H9 (cell line): ENCODE results near the gene MYO18A. TPM values are rescaled to one million over a fixed set of nuclear protein-coding genes. Genes with fewer than 3 reads are reported as not detected.

Experiments used
- DNase-seq: peaks from one replicate; pipeline ENCODE4 v3.0.0-alpha.2; 2017
- H2AFZ ChIP-seq: one replicate; pipeline ENCODE4 v1.6.1; 2013; ENCODE audit warnings: mild to moderate bottlenecking, low read length, control low read depth, moderate library complexity
- H2AK5ac ChIP-seq: 2 replicates; pipeline ENCODE4 v1.6.1; 2013; ENCODE audit warnings: low read length, control low read depth, mixed read lengths; ENCODE audit not compliant: insufficient read length
- H2BK120ac ChIP-seq: one replicate; pipeline ENCODE4 v1.6.1; 2013; ENCODE audit warnings: low read depth, mild to moderate bottlenecking, low read length, control low read depth, inconsistent platforms; ENCODE audit not compliant: poor library complexity, severe bottlenecking
- H2BK12ac ChIP-seq: 2 replicates; pipeline ENCODE4 v1.6.1; 2013; ENCODE audit warnings: low read length, control low read depth, mixed read lengths, low read depth; ENCODE audit not compliant: insufficient read length
- H2BK15ac ChIP-seq: 2 replicates; pipeline ENCODE4 v1.6.1; 2013; ENCODE audit warnings: low read depth, low read length, control low read depth
- H2BK20ac ChIP-seq: one replicate; pipeline ENCODE4 v1.6.1; 2013; ENCODE audit warnings: low read depth, mild to moderate bottlenecking, low read length, control low read depth, inconsistent platforms; ENCODE audit not compliant: poor library complexity, severe bottlenecking
- H2BK5ac ChIP-seq: 2 replicates; pipeline ENCODE4 v1.6.1; 2013; ENCODE audit warnings: low read length, control low read depth, mixed read lengths; ENCODE audit not compliant: insufficient read length
- H3K14ac ChIP-seq: 2 replicates; pipeline ENCODE4 v1.6.1; 2013; ENCODE audit warnings: low read length, control low read depth; ENCODE audit not compliant: insufficient read depth
- H3K18ac ChIP-seq: 2 replicates; pipeline ENCODE4 v1.6.1; 2013; ENCODE audit warnings: low read depth, mild to moderate bottlenecking, mixed read lengths, low read length, control low read depth; ENCODE audit not compliant: insufficient read length
- H3K23ac ChIP-seq: 2 replicates; pipeline ENCODE4 v1.6.1; 2013; ENCODE audit warnings: low read length, control low read depth, mixed read lengths, low read depth; ENCODE audit not compliant: insufficient read length
- H3K23me2 ChIP-seq: 2 replicates; pipeline ENCODE4 v1.6.1; 2013; ENCODE audit warnings: low read depth, mild to moderate bottlenecking, mixed read lengths, low read length, control low read depth; ENCODE audit not compliant: insufficient read length, poor library complexity, severe bottlenecking
- H3K27ac ChIP-seq: 2 replicates; pipeline ENCODE4 v1.5.1; 2013; ENCODE audit warnings: low read length, control low read depth, mixed read lengths, low read depth; ENCODE audit not compliant: insufficient read length
- H3K27me3 ChIP-seq: 2 replicates; pipeline ENCODE4 v1.6.1; 2013; ENCODE audit warnings: low read length, control low read depth, inconsistent platforms; ENCODE audit not compliant: insufficient read depth
- H3K4ac ChIP-seq: 2 replicates; pipeline ENCODE4 v1.6.1; 2013; ENCODE audit warnings: low read depth, mild to moderate bottlenecking, control low read depth, inconsistent platforms, low read length, moderate library complexity
- H3K4me1 ChIP-seq: 2 replicates; pipeline ENCODE4 v1.6.1; 2013; ENCODE audit warnings: low read length, control low read depth, inconsistent platforms; ENCODE audit not compliant: insufficient read depth
- H3K4me2 ChIP-seq: 2 replicates; pipeline ENCODE4 v1.6.1; 2013; ENCODE audit warnings: low read length, control low read depth, mixed read lengths; ENCODE audit not compliant: insufficient read length, insufficient read depth
- H3K56ac ChIP-seq: 2 replicates; pipeline ENCODE4 v1.6.1; 2013; ENCODE audit warnings: low read depth, mild to moderate bottlenecking, mixed read lengths, low read length, control low read depth; ENCODE audit not compliant: insufficient read length
- H3K79me1 ChIP-seq: 2 replicates; pipeline ENCODE4 v1.6.1; 2013; ENCODE audit warnings: low read depth, mild to moderate bottlenecking, moderate library complexity, low read length, control low read depth, inconsistent platforms; ENCODE audit not compliant: insufficient read depth, poor library complexity, severe bottlenecking
- H3K79me2 ChIP-seq: 2 replicates; pipeline ENCODE4 v1.6.1; 2013; ENCODE audit warnings: low read length, control low read depth, inconsistent platforms; ENCODE audit not compliant: insufficient read depth
- H3K9ac ChIP-seq: 2 replicates; pipeline ENCODE4 v1.6.1; 2013; ENCODE audit warnings: low read length, control low read depth, mixed read lengths; ENCODE audit not compliant: insufficient read length; ENCODE audit errors: extremely low read depth
- H3K9me3 ChIP-seq: one replicate; pipeline ENCODE4 v1.6.1; 2013; ENCODE audit warnings: low read depth, low read length, inconsistent platforms; ENCODE audit not compliant: control insufficient read depth
- H3T11ph ChIP-seq: one replicate; pipeline ENCODE4 v1.6.1; 2013; ENCODE audit warnings: mild to moderate bottlenecking, low read length, control low read depth, inconsistent platforms
- H4K20me1 ChIP-seq: one replicate; pipeline ENCODE4 v1.6.1; 2013; ENCODE audit not compliant: control insufficient read depth, insufficient read length, insufficient read depth
- H4K5ac ChIP-seq: 2 replicates; pipeline ENCODE4 v1.6.1; 2013; ENCODE audit warnings: low read depth, mild to moderate bottlenecking, mixed read lengths, low read length, control low read depth; ENCODE audit not compliant: insufficient read length
- H4K8ac ChIP-seq: replicated peaks from 2 replicates; pipeline ENCODE4 v1.6.1; 2013; ENCODE audit warnings: low read length, control low read depth, mixed read lengths, low read depth; ENCODE audit not compliant: insufficient read length
- H4K91ac ChIP-seq: 2 replicates; pipeline ENCODE4 v1.6.1; 2013; ENCODE audit warnings: low read depth, mild to moderate bottlenecking, moderate library complexity, mixed read lengths, low read length, control low read depth; ENCODE audit not compliant: insufficient read length
- H3K27ac Mint-ChIP-seq, 3 experiments: 2 replicates in 2 of 3; 3 replicates in 1 of 3; pipeline ENCODE4 v1.8.0; 2020 to 2021; ENCODE audit warnings: mixed read lengths in 3 of 3, mild to moderate bottlenecking in 1 of 3, moderate library complexity in 1 of 3
- H3K27me3 Mint-ChIP-seq: 2 replicates; pipeline ENCODE4 v1.8.0; 2021; ENCODE audit warnings: low read depth, mild to moderate bottlenecking, moderate library complexity, mixed read lengths
- H3K36me3 Mint-ChIP-seq, 3 experiments: 2 replicates in 2 of 3; 3 replicates in 1 of 3; pipeline ENCODE4 v1.8.0; 2020 to 2021; ENCODE audit warnings: low read depth in 3 of 3, mixed read lengths in 3 of 3; ENCODE audit not compliant: insufficient read depth in 1 of 3
- H3K4me1 Mint-ChIP-seq, 2 experiments: 2 replicates each; pipeline ENCODE4 v1.8.0; 2020; ENCODE audit warnings: mixed read lengths in 2 of 2
- H3K4me3 Mint-ChIP-seq, 2 experiments: 2 replicates in 1 of 2; 3 replicates in 1 of 2; pipeline ENCODE4 v1.8.0; 2020 to 2021; ENCODE audit warnings: mild to moderate bottlenecking in 2 of 2, mixed read lengths in 2 of 2, moderate library complexity in 1 of 2
- H3K9me3 Mint-ChIP-seq, 2 experiments: 2 replicates in 1 of 2; 3 replicates in 1 of 2; pipeline ENCODE4 v1.8.0; 2020; ENCODE audit warnings: mild to moderate bottlenecking in 2 of 2, mixed read lengths in 2 of 2, moderate library complexity in 1 of 2
- WGBS: extraction: QIAGEN DNeasy Blood & Tissue Kit; methylation state at CpG from one replicate; pipeline ENCODE4 v1.1.7; 2013; ENCODE audit warnings: missing lambda C conversion rate, low lambda C conversion rate, mixed read lengths; ENCODE audit not compliant: insufficient read length; ENCODE audit errors: extremely low coverage; 5-methylcytosine and 5-hydroxymethylcytosine counted together
- total RNA-seq: library from RNA; stranded (reverse); gene quantifications from 2 replicates; pipeline ENCODE4 v1.2.1, GENCODE V29; 2021
- TF ChIP-seq, protein P1 (sequence below): fragments of 200-600 bp; sonication (generic); conservative IDR thresholded peaks from 3 replicates; pipeline ENCODE4 v1.8.0; 2021; ENCODE audit warnings: antibody characterized with exemption, mild to moderate bottlenecking

MYO18A gene
- total RNA-seq, 1 experiment from 2014 or later = 21.6 TPM

DNA sequence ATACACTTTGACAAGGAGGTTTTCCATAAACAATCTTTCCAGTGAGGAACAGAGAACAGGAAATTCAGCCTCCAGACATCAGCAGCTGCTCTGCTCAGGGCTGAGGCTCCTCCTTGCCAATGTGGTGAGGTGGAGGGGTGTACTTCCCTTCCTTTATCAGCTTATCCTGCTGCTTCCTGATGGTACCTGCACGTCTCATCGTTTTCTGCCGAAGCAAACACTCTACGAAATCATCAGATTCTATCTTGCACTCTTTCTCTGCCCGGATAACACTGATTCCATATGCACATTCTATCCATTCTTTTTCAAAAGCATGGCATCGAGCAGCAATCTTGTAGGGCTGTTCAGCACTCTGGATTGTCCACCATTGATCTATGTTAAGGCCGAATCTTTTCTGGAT lies 159.0 kb downstream of the MYO18A start:
- no CpG with 5 or more reads among the region's 7 CpGs for WGBS

More for the DNA sequence above, 159.0 kb downstream of the MYO18A start:
- Histone ChIP-seq H4K20me1 (no peaks in the 10 kb centered on the region), H4K91ac (no peak overlapping the region), H3K79me1 (no peaks in the 10 kb centered on the region), H2AK5ac (no peak overlapping the region), H3K27ac (no peak overlapping the region), H3K9me3 (no peaks in the 10 kb centered on the region), H2BK120ac (no peak overlapping the region), H2BK5ac (no peak overlapping the region), H4K8ac (no peak overlapping the region), H3K23me2 (no peaks in the 10 kb centered on the region), H3K23ac (no peak overlapping the region), H3K4me2 (no peak overlapping the region), H2BK20ac (no peak overlapping the region), H3K27me3 (no peaks in the 10 kb centered on the region), H3K4ac (no peak overlapping the region), H2AFZ (no peak overlapping the region), H3K79me2 (no peaks in the 10 kb centered on the region), H3K9ac (no peak overlapping the region), H3K14ac (no peak overlapping the region), H2BK15ac (no peak overlapping the region), H3K56ac (no peak overlapping the region), H3T11ph (no peak overlapping the region), H3K4me1 (peaks cover 29% of the 10 kb centered on the region), H2BK12ac (no peak overlapping the region), H3K18ac (no peak overlapping the region), H4K5ac (no peak overlapping the region)
- Mint-ChIP-seq H3K27me3 (peaks cover 13% of the 10 kb centered on the region), H3K4me1 (peaks cover 60 to 64% of the 10 kb centered on the region in 2 experiments), H3K36me3 (no peaks in the 10 kb centered on the region), H3K27ac (no peak overlapping the region), H3K9me3 (no peaks in the 10 kb centered on the region), H3K4me3 (no peak overlapping the region)
- DNase-seq = no peak
- TF ChIP-seq, protein P1, sequence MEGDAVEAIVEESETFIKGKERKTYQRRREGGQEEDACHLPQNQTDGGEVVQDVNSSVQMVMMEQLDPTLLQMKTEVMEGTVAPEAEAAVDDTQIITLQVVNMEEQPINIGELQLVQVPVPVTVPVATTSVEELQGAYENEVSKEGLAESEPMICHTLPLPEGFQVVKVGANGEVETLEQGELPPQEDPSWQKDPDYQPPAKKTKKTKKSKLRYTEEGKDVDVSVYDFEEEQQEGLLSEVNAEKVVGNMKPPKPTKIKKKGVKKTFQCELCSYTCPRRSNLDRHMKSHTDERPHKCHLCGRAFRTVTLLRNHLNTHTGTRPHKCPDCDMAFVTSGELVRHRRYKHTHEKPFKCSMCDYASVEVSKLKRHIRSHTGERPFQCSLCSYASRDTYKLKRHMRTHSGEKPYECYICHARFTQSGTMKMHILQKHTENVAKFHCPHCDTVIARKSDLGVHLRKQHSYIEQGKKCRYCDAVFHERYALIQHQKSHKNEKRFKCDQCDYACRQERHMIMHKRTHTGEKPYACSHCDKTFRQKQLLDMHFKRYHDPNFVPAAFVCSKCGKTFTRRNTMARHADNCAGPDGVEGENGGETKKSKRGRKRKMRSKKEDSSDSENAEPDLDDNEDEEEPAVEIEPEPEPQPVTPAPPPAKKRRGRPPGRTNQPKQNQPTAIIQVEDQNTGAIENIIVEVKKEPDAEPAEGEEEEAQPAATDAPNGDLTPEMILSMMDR = no peak

Other genes with a start within 250 kb of the MYO18A start
- 62.1 and 68.5 TPM in 2 replicates for gene PHF12, start 228.9 kb downstream of the MYO18A start, total RNA-seq
- 1.8 and 2.8 TPM in 2 replicates for gene SEZ6, start 174.4 kb downstream of the MYO18A start, total RNA-seq
- 26.8 and 30.1 TPM in 2 replicates for gene PIPOX, start 137.3 kb downstream of the MYO18A start, total RNA-seq
- not detected in 2 replicates for gene CRYBA1, start 66.5 kb upstream of the MYO18A start, total RNA-seq
- gene NUFIP2, start 113.8 kb upstream of the MYO18A start, total RNA-seq = 96.1 and 97.9 TPM in 2 replicates
- 85.9 and 93.0 TPM in 2 replicates for gene TAOK1, start 210.0 kb upstream of the MYO18A start, total RNA-seq